IMR-90 (cell line): ENCODE results near the gene RECQL5. TPM values are rescaled to one million over a fixed set of nuclear protein-coding genes. Genes with fewer than 3 reads are reported as not detected.

Experiments used
- ATAC-seq: fragments of 200-7000 bp; cut with Tn5 transposase; 2 replicates; pipeline ENCODE4 v1.9.1; 2020; ENCODE audit warnings: low read depth, mild to moderate bottlenecking, moderate library complexity
- BruUV-seq: library from RNA; stranded (reverse); fragments of 400-500 nt; replicated peaks from 2 replicates; lab custom pipeline; 2021; lab: Mats Ljungman, UMichigan
- CTCF ChIA-PET: fragments of 300-600 bp; formaldehyde crosslinking; extraction: SDS; loops from one replicate; lab custom pipeline; 2021; ENCODE audit warnings: antibody characterized with exemption; lab: Yijun Ruan, JAX
- POLR2A ChIA-PET: fragments of 300-600 bp; sonication (Branson Sonifier 250); formaldehyde crosslinking; loops from one replicate; lab custom pipeline; 2022; ENCODE audit warnings: antibody characterized with exemption; ENCODE audit not compliant: unreplicated experiment; lab: Charles Lee
- DNase-seq: peaks from one replicate; pipeline ENCODE4 v3.0.0; 2013
- H2AFZ ChIP-seq: replicated peaks from 2 replicates; pipeline ENCODE3; 2013; ENCODE audit warnings: low read length, mild to moderate bottlenecking; ENCODE audit not compliant: poor library complexity
- H2AK5ac ChIP-seq: 2 replicates; pipeline ENCODE4 v1.6.1; 2013; ENCODE audit warnings: low read depth, low read length, inconsistent platforms
- H2AK9ac ChIP-seq: replicated peaks from 2 replicates; pipeline ENCODE3; 2013; ENCODE audit warnings: mild to moderate bottlenecking, low read depth, low read length, moderate library complexity; ENCODE audit not compliant: poor library complexity
- H2BK120ac ChIP-seq: 2 replicates; pipeline ENCODE4 v1.6.1; 2013; ENCODE audit warnings: low read depth, low read length, inconsistent platforms
- H2BK15ac ChIP-seq: 3 replicates; pipeline ENCODE4 v1.6.1; 2013; ENCODE audit warnings: low read depth, low read length, inconsistent platforms
- H2BK20ac ChIP-seq: 2 replicates; pipeline ENCODE4 v1.6.1; 2013; ENCODE audit warnings: low read depth, mild to moderate bottlenecking, inconsistent platforms, low read length, moderate library complexity
- H2BK5ac ChIP-seq: 2 replicates; pipeline ENCODE4 v1.6.1; 2013; ENCODE audit warnings: mild to moderate bottlenecking, low read depth, low read length, inconsistent platforms; ENCODE audit not compliant: poor library complexity, severe bottlenecking
- H3K14ac ChIP-seq: replicated peaks from 2 replicates; pipeline ENCODE4 v1.6.1; 2013; ENCODE audit warnings: low read depth, low read length, inconsistent platforms
- H3K18ac ChIP-seq: 2 replicates; pipeline ENCODE4 v1.6.1; 2013; ENCODE audit warnings: low read depth, low read length, control low read depth
- H3K23ac ChIP-seq: 2 replicates; pipeline ENCODE4 v1.6.1; 2013; ENCODE audit warnings: low read depth, low read length, inconsistent platforms
- H3K27ac ChIP-seq: 2 replicates; pipeline ENCODE4 v1.5.1; 2013; ENCODE audit warnings: mild to moderate bottlenecking, control low read depth, low read length; ENCODE audit not compliant: insufficient read depth
- H3K27me3 ChIP-seq: 2 replicates; pipeline ENCODE4 v1.6.1; 2013; ENCODE audit warnings: low read length; ENCODE audit not compliant: control insufficient read depth, insufficient read depth
- H3K36me3 ChIP-seq: 2 replicates; pipeline ENCODE4 v1.6.1; 2013; ENCODE audit warnings: low read length, mixed read lengths; ENCODE audit not compliant: control insufficient read depth, insufficient read depth
- H3K4ac ChIP-seq: 2 replicates; pipeline ENCODE4 v1.6.1; 2013; ENCODE audit warnings: low read depth, low read length, inconsistent platforms
- H3K4me1 ChIP-seq: 2 replicates; pipeline ENCODE4 v1.6.1; 2013; ENCODE audit warnings: low read length, mixed read lengths; ENCODE audit not compliant: control insufficient read depth, insufficient read depth
- H3K4me2 ChIP-seq: 2 replicates; pipeline ENCODE4 v1.6.1; 2013; ENCODE audit warnings: low read depth, mild to moderate bottlenecking, control low read depth, low read length, moderate library complexity
- H3K4me3 ChIP-seq: 2 replicates; pipeline ENCODE4 v1.5.1; 2013; ENCODE audit warnings: low read depth, mild to moderate bottlenecking, control low read depth, low read length, moderate library complexity; ENCODE audit not compliant: insufficient read depth
- H3K56ac ChIP-seq: 2 replicates; pipeline ENCODE4 v1.6.1; 2013; ENCODE audit warnings: low read length, inconsistent platforms; ENCODE audit not compliant: insufficient read depth; ENCODE audit errors: extremely low read depth
- H3K79me1 ChIP-seq, 2 experiments: 2 replicates each; pipeline ENCODE4 v1.6.1; 2013; ENCODE audit warnings: low read length in 2 of 2, inconsistent platforms in 1 of 2, low read depth in 1 of 2
- H3K9ac ChIP-seq: 2 replicates; pipeline ENCODE4 v1.6.1; 2013; ENCODE audit warnings: low read depth, low read length, control low read depth
- H3K9me1 ChIP-seq: 2 replicates; pipeline ENCODE4 v1.6.1; 2013; ENCODE audit warnings: low read length, inconsistent platforms; ENCODE audit not compliant: insufficient read depth
- H3K9me3 ChIP-seq: 2 replicates; pipeline ENCODE4 v1.6.1; 2013; ENCODE audit warnings: low read length; ENCODE audit not compliant: control insufficient read depth, insufficient read depth
- H4K20me1 ChIP-seq: 2 replicates; pipeline ENCODE4 v1.6.1; 2013; ENCODE audit warnings: low read length, inconsistent platforms; ENCODE audit not compliant: insufficient read depth
- H4K5ac ChIP-seq: 2 replicates; pipeline ENCODE4 v1.6.1; 2013; ENCODE audit warnings: mild to moderate bottlenecking, low read depth, low read length, control low read depth
- H4K8ac ChIP-seq, 2 experiments: 2 replicates each; pipeline ENCODE4 v1.6.1; 2013; ENCODE audit warnings: low read depth in 2 of 2, low read length in 2 of 2, control low read depth in 1 of 2, inconsistent platforms in 1 of 2
- H4K91ac ChIP-seq: 2 replicates; pipeline ENCODE4 v1.6.1; 2013; ENCODE audit warnings: low read depth, low read length, inconsistent platforms; ENCODE audit not compliant: insufficient read depth
- CTCF ChIP-seq: conservative IDR thresholded peaks from 2 replicates; pipeline ENCODE4 v1.5.1; 2012; ENCODE audit warnings: mild to moderate bottlenecking, low read depth, low read length, improper control_type of control experiment
- MAFK ChIP-seq: IDR thresholded peaks from 2 replicates; pipeline ENCODE4 v1.6.1; 2012; ENCODE audit warnings: low read depth, low read length, improper control_type of control experiment
- WGBS, 2 experiments: methylation state at CpG; one replicate each; pipeline versions ENCODE4 v1.1.5 to v1.1.7; 2013; ENCODE audit warnings: missing lambda C conversion rate in 2 of 2; ENCODE audit not compliant: insufficient read length in 1 of 2; ENCODE audit errors: extremely low coverage in 2 of 2; 5-methylcytosine and 5-hydroxymethylcytosine counted together
- dilution Hi-C: fragments of 300-500 bp; cut with HindIII; formaldehyde crosslinking; loops from one replicate; pipeline ENCODE4 v1.14.3; 2018; ENCODE audit warnings: low sequenced_read_pairs; ENCODE audit not compliant: unreplicated experiment
- in situ Hi-C: fragments of 300-500 bp; cut with MboI; formaldehyde crosslinking; loops from 3 replicates; pipeline ENCODE4 v1.14.3; 2019; ENCODE audit warnings: low sequenced_read_pairs, inconsistent platforms, mixed read lengths
- intact Hi-C: fragments of 100-400 bp; cut with micrococcal nuclease; formaldehyde crosslinking; loops from 2 replicates; pipeline ENCODE4 v1.10.0; 2022
- polyA plus RNA-seq, 3 experiments: library from polyadenylated mRNA; depleted of rRNA; stranded (reverse); fragments of >200 nt; gene quantifications; 2 replicates each; pipeline ENCODE4 v1.2.3, GENCODE V29; 2012; ENCODE audit warnings: low replicate concordance in 1 of 3
- total RNA-seq: library from RNA; depleted of rRNA; stranded (reverse); fragments of >200 nt; gene quantifications from 2 replicates; pipeline ENCODE4 v1.2.3, GENCODE V29; 2012

Gene RECQL5
- total and polyA plus RNA-seq, 2 of the 4 experiments (the other 2 are of a cell fraction) = 7.3 to 23.7 TPM

DNA sequence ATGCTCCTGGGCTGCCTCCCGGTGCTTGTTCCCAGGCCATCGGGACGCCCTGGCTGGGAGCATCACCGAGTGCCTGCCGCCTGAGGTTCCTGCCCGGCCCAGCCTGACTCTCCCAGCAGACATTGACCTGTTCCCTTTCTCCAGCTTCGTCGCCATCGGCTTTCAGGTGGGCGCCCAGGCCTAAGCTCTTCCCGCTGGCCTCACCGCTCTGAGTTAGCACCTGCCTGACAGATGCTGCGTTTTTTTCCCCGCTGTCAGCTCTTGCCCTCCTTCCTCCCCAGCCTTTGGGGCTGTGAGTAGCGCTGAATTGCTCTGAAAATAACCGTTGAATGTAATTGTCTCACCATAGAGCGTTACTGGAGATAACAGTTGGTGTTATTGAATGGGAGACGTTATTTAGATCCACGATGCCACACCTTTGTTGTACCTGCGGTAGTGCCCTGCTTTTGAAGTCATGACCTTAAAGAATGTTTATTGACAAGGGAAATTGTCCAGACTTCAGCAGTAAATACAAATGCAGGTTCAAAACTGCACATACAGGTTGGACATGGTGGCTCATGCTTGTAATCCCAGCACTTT lies 55.0 kb downstream of the RECQL5 start:
- 84% methylated on average over 9 of the region's 20 CpGs; no CpG with 5 or more reads in 1 of the 2 experiments for WGBS, 2 experiments
- POLR2A ChIA-PET = no interaction called here
- ATAC-seq = no peak

More for the DNA sequence above, 55.0 kb downstream of the RECQL5 start:
- H3K36me3 ChIP-seq = no peaks in the 10 kb centered on the region
- H2AK9ac ChIP-seq = no peak overlapping the region
- BruUV-seq = no TSS peak
- H4K20me1 ChIP-seq = no peaks in the 10 kb centered on the region
- H3K23ac ChIP-seq = no peak overlapping the region
- no peaks in the 10 kb centered on the region for H3K9me3 ChIP-seq
- H3K4me1 ChIP-seq = no peaks in the 10 kb centered on the region
- no peak overlapping the region for H3K27ac ChIP-seq
- no peak overlapping the region for H4K8ac ChIP-seq
- H3K14ac ChIP-seq = no peak overlapping the region
- CTCF ChIA-PET = no interaction called here
- H2AK5ac ChIP-seq = no peak overlapping the region
- H3K27me3 ChIP-seq = peaks cover 12% of the 10 kb centered on the region
- DNase-seq = no peak
- H2AFZ ChIP-seq = no peak overlapping the region
- H4K91ac ChIP-seq = no peak overlapping the region
- H3K18ac ChIP-seq = no peak overlapping the region
- H2BK120ac ChIP-seq = no peak overlapping the region
- no peak overlapping the region for H3K4me3 ChIP-seq
- H4K5ac ChIP-seq = no peak overlapping the region
- H3K4me2 ChIP-seq = no peak overlapping the region
- dilution Hi-C loops = no loop called here
- no peak overlapping the region for H3K56ac ChIP-seq
- no peak for TF ChIP-seq MAFK
- no peak for TF ChIP-seq CTCF
- no peaks in the 10 kb centered on the region for H3K79me1 ChIP-seq
- H3K9me1 ChIP-seq = no peaks in the 10 kb centered on the region
- no peak overlapping the region for H2BK20ac ChIP-seq
- in situ Hi-C loops = no loop called here
- H3K4ac ChIP-seq = no peak overlapping the region
- H2BK15ac ChIP-seq = no peak overlapping the region
- intact Hi-C loops = no loop called here
- no peak overlapping the region for H3K9ac ChIP-seq
- no peak overlapping the region for H2BK5ac ChIP-seq
